Regular cardiac myocyte (primary cell): Measurements from ENCODE around the gene NREP. TPM values are rescaled to one million over a fixed set of nuclear protein-coding genes. Genes with fewer than 3 reads are reported as not detected.

ENCODE experiments used
- total RNA-seq: library from RNA; depleted of rRNA; stranded (reverse); fragments of >200 nt; gene quantifications from 2 replicates; pipeline ENCODE4 v1.2.3, GENCODE V29; 2014

Gene NREP, protein sequence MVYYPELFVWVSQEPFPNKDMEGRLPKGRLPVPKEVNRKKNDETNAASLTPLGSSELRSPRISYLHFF
- 44.1 and 158 TPM in 2 replicates for total RNA-seq

DNA sequence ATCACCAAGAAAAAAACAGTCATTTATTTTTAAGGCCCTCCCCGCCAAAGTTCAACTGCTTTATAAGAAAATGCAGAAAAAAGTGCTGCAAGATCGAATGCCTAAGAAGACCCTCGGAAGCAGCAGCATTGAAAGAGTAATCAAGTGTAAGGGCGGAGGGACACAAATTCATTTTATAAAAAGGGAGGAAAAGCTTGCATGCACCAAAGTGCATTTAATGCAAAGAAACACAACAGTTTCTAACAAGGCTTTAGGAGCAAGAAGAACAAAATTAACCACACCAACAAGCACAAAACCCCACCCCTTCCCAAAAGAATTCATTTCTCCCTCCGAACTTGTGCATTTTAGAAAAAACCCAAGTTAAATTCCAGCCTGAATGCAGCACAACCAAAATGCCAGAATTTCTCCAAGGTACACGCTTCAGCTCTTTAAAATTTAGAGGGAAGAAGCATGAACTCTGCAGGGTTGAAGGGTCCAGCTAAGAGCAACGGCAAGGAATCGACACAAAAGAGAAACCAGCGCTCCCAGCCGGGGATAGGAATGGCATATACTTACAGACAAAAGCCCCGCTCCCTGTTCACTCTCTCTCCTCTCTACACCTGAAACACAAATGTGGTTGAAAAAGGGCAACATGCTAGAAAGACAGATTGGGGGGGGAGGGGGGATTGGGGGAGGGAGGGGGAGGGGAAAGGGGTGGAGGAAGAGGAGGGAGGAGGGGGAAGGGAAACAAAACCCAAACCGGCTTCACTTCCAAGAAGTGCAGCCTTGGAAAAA, at the start of gene NREP:
Gene NREP, minus strand, starts transcription at position 614 of the 774 bp plus-strand sequence. CDS start 1,422 bp downstream, outside the sequence.

Other genes with a start within 250 kb of the NREP start
- gene STARD4, start 244.7 kb downstream of the NREP start, total RNA-seq = 80.9 and 112 TPM in 2 replicates